ENCODE measurements around the gene UFD1. TPM values are rescaled to one million over a fixed set of nuclear protein-coding genes. Genes with fewer than 3 reads are reported as not detected.

Gene UFD1
- total and polyA plus RNA-seq, 2 of the 13 experiments (the other 11 are each of a cell fraction or from before 2014, with no cell fraction given), result 47.9 to 51.1 TPM

DNA sequence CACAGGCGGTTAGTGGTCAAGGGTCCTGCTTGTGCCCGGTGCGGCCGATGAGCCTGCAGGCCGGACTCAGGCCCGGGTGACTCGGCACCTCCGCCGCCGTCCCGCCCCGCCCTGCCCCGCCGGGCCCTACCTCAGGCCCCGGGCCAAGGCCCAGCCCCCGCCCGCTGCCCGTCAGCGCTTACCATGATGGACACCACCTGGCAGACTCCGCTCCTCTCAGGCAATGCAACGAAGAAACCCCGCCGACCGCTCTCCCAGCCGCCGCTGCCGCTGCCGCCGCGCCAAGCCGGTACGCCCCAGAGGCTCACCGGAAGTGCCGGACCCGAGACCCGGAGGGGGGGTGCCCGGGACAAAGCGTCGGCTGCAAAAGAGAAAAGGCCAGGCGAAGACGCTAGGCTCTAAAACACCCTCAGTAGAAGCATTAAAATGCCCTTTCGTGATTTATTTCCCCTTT lies at the start of gene UFD1 (continued):
- TF ChIP-seq, protein P1, sequence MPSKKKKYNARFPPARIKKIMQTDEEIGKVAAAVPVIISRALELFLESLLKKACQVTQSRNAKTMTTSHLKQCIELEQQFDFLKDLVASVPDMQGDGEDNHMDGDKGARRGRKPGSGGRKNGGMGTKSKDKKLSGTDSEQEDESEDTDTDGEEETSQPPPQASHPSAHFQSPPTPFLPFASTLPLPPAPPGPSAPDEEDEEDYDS (CRISPR knock-in tag; IDR thresholded peaks at IDR 0.05), result no peak
- TF ChIP-seq PHF21A (CRISPR knock-in tag; IDR thresholded peaks at IDR 0.05) (no peak), HCFC1 (IDR thresholded peaks at IDR 0.05; ENCODE audit: low read depth, low read length) (no peak), ZNF331 (CRISPR knock-in tag; IDR thresholded peaks at IDR 0.05) (no peak), RAD51 (IDR thresholded peaks at IDR 0.05; ENCODE audit: borderline replicate concordance) (no peak), RBM22 (optimal IDR thresholded peaks at IDR 0.05; ENCODE audit: low read length) (no peak), ZNF143 (CRISPR knock-in tag; IDR thresholded peaks at IDR 0.05) (no peak), ZFX (CRISPR knock-in tag; IDR thresholded peaks at IDR 0.05; ENCODE audit: low read depth) (peak; percentile 51)

DNA sequence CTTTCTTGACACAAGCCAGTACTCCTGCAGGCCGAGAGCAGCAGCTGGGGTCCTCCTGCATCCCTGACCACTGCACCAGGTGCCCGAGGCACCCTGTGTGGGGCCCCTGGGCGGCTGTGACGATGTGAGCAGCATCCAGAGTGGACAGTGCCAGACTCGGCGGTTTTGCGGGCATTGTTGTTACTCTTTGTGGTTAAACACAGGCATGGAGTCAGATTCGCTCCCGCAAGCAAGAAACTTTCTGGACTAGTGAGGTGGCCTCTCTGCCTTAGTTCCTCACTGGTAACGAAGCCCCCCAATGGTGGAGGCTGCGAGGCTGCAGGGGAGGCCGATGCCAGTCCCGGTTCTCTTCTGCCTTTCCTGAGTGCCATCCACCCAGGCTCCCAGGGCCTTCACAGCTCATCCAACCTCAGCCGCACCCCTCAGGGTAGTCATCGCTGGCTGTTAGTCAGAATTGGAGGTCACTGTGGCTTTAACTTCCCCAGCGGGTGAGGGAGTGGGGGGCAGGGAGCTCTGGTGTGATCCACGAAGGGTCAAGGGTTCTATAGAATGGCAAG lies 48.9 kb upstream of the UFD1 start:
- no peak for FAIRE-seq
- 44% methylated on average over 11 of the region's 17 CpGs for WGBS (ENCODE audit: low lambda C conversion rate)
- CTCF ChIA-PET (ENCODE audit: low intra/inter-chr PET ratio, low total read pairs), result no interaction called here
- no peak overlapping the region for H3K9ac ChIP-seq (ENCODE audit: insufficient read depth, low read depth, low read length)
- no peak overlapping the region for H2AFZ ChIP-seq (ENCODE audit: low read length)
- H3K27me3 ChIP-seq (ENCODE audit: control insufficient read depth in 1 of 2, insufficient read depth in 2 of 2, low read length in 2 of 2), result peaks cover 0 to 18% of the 10 kb centered on the region in 2 experiments; a peak in 1 of 5 replicates
- no peaks in the 10 kb centered on the region for H3K4me1 ChIP-seq (ENCODE audit: insufficient read depth, low read length)
- H3K27ac ChIP-seq (ENCODE audit: extremely low read length, insufficient read depth, low read length), result no peak overlapping the region
- intact Hi-C loops (cut with micrococcal nuclease; ENCODE audit: unreplicated experiment), result no loop called here
- no peaks in the 10 kb centered on the region for H3K36me3 ChIP-seq (replicated peaks in 1 of 2; ENCODE audit: control insufficient read depth in 1 of 2, insufficient read depth in 2 of 2, low read length in 2 of 2)
- H3K4me3 ChIP-seq (replicated peaks in 1 of 3; ENCODE audit: insufficient read depth in 1 of 3, low read depth in 2 of 3, low read length in 3 of 3), result no peak overlapping the region
- no peaks in the 10 kb centered on the region for H3K9me3 ChIP-seq (ENCODE audit: low read length)
- in situ Hi-C loops (cut with HindIII; ENCODE audit: extremely low pct_ligation_motif_present, low pct_unique_long_range_greater_than_20kb), result no loop called here
- no peak for DNase-seq (ENCODE audit: low spot score)
- no TSS peak for BruUV-seq (replicated peaks)
- H3K79me2 ChIP-seq (ENCODE audit: insufficient read depth, low read length), result no peaks in the 10 kb centered on the region
- no peaks in the 10 kb centered on the region for H4K20me1 ChIP-seq (ENCODE audit: insufficient read depth, low read length)
- H3K4me2 ChIP-seq (ENCODE audit: low read depth, low read length), result no peak overlapping the region
- ATAC-seq, result peak; percentile 11; the same call in 2 of the 3 replicates
- no peak for TF ChIP-seq ZNF367 (CRISPR knock-in tag; IDR thresholded peaks at IDR 0.05; ENCODE audit: borderline replicate concordance)
- TF ChIP-seq, protein P2, sequence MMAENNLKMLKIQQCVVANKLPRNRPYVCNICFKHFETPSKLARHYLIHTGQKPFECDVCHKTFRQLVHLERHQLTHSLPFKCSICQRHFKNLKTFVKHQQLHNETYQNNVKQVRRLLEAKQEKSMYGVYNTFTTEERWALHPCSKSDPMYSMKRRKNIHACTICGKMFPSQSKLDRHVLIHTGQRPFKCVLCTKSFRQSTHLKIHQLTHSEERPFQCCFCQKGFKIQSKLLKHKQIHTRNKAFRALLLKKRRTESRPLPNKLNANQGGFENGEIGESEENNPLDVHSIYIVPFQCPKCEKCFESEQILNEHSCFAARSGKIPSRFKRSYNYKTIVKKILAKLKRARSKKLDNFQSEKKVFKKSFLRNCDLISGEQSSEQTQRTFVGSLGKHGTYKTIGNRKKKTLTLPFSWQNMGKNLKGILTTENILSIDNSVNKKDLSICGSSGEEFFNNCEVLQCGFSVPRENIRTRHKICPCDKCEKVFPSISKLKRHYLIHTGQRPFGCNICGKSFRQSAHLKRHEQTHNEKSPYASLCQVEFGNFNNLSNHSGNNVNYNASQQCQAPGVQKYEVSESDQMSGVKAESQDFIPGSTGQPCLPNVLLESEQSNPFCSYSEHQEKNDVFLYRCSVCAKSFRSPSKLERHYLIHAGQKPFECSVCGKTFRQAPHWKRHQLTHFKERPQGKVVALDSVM (CRISPR knock-in tag; IDR thresholded peaks at IDR 0.05), result no peak
- POLR2A ChIA-PET, result no interaction called here

All from HepG2 (cell line).